ENCODE results near the gene ZNF441. TPM values are rescaled to one million over a fixed set of nuclear protein-coding genes. Genes with fewer than 3 reads are reported as not detected.

ZNF441 gene
- polyA plus RNA-seq, 4 donors, result 8.7 to 18.1 (median 15.2) TPM

Other genes starting within 250 kb of the ZNF441 start
- 10 to 100 TPM; 33.6 to 42.2 (median 37.8) TPM for gene ECSIT, start 237.9 kb upstream of the ZNF441 start, polyA plus RNA-seq (ENCODE audit: insufficient read length in 4 of 4)
- gene CNN1, start 228.1 kb upstream of the ZNF441 start, polyA plus RNA-seq (ENCODE audit: insufficient read length in 4 of 4), result 10 to 100 TPM in 1 of 4 donors, 1 to 10 TPM in 3; 2.6 to 10.6 (median 4.0) TPM
- gene ELOF1, start 207.8 kb upstream of the ZNF441 start, polyA plus RNA-seq (ENCODE audit: insufficient read length in 4 of 4), result 10 to 100 TPM; 42.2 to 59.9 (median 49.7) TPM
- 10 to 100 TPM in 1 of 4 donors, 1 to 10 TPM in 3; 3.9 to 16.0 (median 9.1) TPM for gene ACP5, start 189.4 kb upstream of the ZNF441 start, polyA plus RNA-seq (ENCODE audit: insufficient read length in 4 of 4)
- gene ZNF627, start 169.5 kb upstream of the ZNF441 start, polyA plus RNA-seq (ENCODE audit: insufficient read length in 4 of 4), result 10 to 100 TPM; 33.0 to 50.7 (median 42.9) TPM
- 10 to 100 TPM in 2 of 4 donors, 1 to 10 TPM in 2; 6.4 to 13.5 (median 10.3) TPM for gene ZNF823, start 28.1 kb upstream of the ZNF441 start, polyA plus RNA-seq (ENCODE audit: insufficient read length in 4 of 4)
- gene ZNF491, start 31.5 kb downstream of the ZNF441 start, polyA plus RNA-seq (ENCODE audit: insufficient read length in 4 of 4), result 1 to 10 TPM; 3.4 to 4.9 (median 4.8) TPM
- gene ZNF440, start 47.3 kb downstream of the ZNF441 start, polyA plus RNA-seq (ENCODE audit: insufficient read length in 4 of 4), result 10 to 100 TPM in 3 of 4 donors, 1 to 10 TPM in 1; 6.8 to 20.0 (median 16.3) TPM
- gene ZNF439, start 81.7 kb downstream of the ZNF441 start, polyA plus RNA-seq (ENCODE audit: insufficient read length in 4 of 4), result 10 to 100 TPM; 10.8 to 27.4 (median 21.4) TPM
- 10 to 100 TPM in 3 of 4 donors, 1 to 10 TPM in 1; 7.0 to 24.9 (median 17.6) TPM for gene ZNF69, start 120.8 kb downstream of the ZNF441 start, polyA plus RNA-seq (ENCODE audit: insufficient read length in 4 of 4)
- gene ZNF700, start 158.1 kb downstream of the ZNF441 start, polyA plus RNA-seq (ENCODE audit: insufficient read length in 4 of 4), result 10 to 100 TPM in 3 of 4 donors, 1 to 10 TPM in 1; 9.6 to 23.3 (median 18.8) TPM
- gene ZNF763, start 198.0 kb downstream of the ZNF441 start, polyA plus RNA-seq (ENCODE audit: insufficient read length in 4 of 4), result 10 to 100 TPM in 1 of 4 donors, 1 to 10 TPM in 3; 2.6 to 11.9 (median 8.8) TPM

All from left renal pelvis (tissue), 4 donors.